Mesenteric fat pad (tissue), 1 donor: ENCODE data around the gene BRME1. TPM values are rescaled to one million over a fixed set of nuclear protein-coding genes. Genes with fewer than 3 reads are reported as not detected.
"Not testable (repeated sequence)": the region's sequence is repeated elsewhere in the genome, so short reads cannot be mapped to it uniquely, and the experiment has no call there.

Experiments
- DNase-seq: peaks from one replicate; pipeline ENCODE4 v3.0.0-alpha.2; 2020; ENCODE audit warnings: low spot score
- total RNA-seq: library from RNA; stranded (reverse); fragmentation: NEBNext Ultra II Directional; extraction: Animal tissue kit (Norgen Biotek cat#: 25700); gene quantifications from one replicate; pipeline ENCODE4 v1.2.1, GENCODE V29; 2021
- donor health status: DM: yes; HTN: yes; CAD: no.

The BRME1 gene
- total RNA-seq, 1 donor from 2014 or later: 0.67 TPM

- DNase-seq: no peak
Measured at GRCh38 chr19:13866463-13867046, 39.4 kb downstream of the BRME1 start.

GRCh38 chr19:13865571-13866462 is 40.1 kb downstream of the BRME1 start:
- DNase-seq: no peak

- DNase-seq: no peak
Measured at GRCh38 chr19:13864667-13865570, 41.0 kb downstream of the BRME1 start.

GRCh38 chr19:13864046-13864666 is 41.8 kb downstream of the BRME1 start:
- DNase-seq: no peak

GRCh38 chr19:13861714-13862531 is 44.0 kb downstream of the BRME1 start:
- peak; percentile 98 for DNase-seq

GRCh38 chr19:13861392-13861713 is 44.6 kb downstream of the BRME1 start:
- no peak for DNase-seq

- no peak for DNase-seq
Measured at GRCh38 chr19:13860679-13861391, 45.1 kb downstream of the BRME1 start.

GRCh38 chr19:13859361-13859880 is 46.5 kb downstream of the BRME1 start:
- no peak for DNase-seq

GRCh38 chr19:13856497-13856896 is 49.4 kb downstream of the BRME1 start:
- DNase-seq: no peak

GRCh38 chr19:13852171-13852707 is 53.7 kb downstream of the BRME1 start:
- DNase-seq: not testable (repeated sequence)

GRCh38 chr19:13851734-13852114 is 54.2 kb downstream of the BRME1 start:
- not testable (repeated sequence) for DNase-seq

- DNase-seq: no peak
Measured at GRCh38 chr19:13850910-13851733, 54.8 kb downstream of the BRME1 start.

GRCh38 chr19:13849991-13850909 is 55.7 kb downstream of the BRME1 start:
- DNase-seq: peak; percentile 97

- no peak for DNase-seq
Measured at GRCh38 chr19:13848798-13849676, 56.9 kb downstream of the BRME1 start.

- no peak for DNase-seq
Measured at GRCh38 chr19:13848340-13848677, 57.6 kb downstream of the BRME1 start.
